CD14-positive monocyte (primary cell): ENCODE measurements around the gene KIT. TPM values are rescaled to one million over a fixed set of nuclear protein-coding genes. Genes with fewer than 3 reads are reported as not detected.
A peak's percentile ranks its signal among the peaks of the same experiment; 100 is the strongest.

Experiments
- DNase-seq, 3 donors: peaks; one replicate each; pipeline ENCODE4 v3.0.0-alpha.2; 2011 to 2022
- H2AFZ ChIP-seq: 2 replicates; pipeline ENCODE4 v1.6.0; 2012; ENCODE audit warnings: mild to moderate bottlenecking, low read depth, low read length, inconsistent platforms; ENCODE audit not compliant: insufficient read depth, poor library complexity, severe bottlenecking
- H3K27ac ChIP-seq, 2 donors: 1 replicate in 1 of 2; 2 replicates in 1 of 2; pipeline ENCODE4 v1.5.1; 2012 to 2013; ENCODE audit warnings: low read length in 2 of 2, control low read depth in 1 of 2, inconsistent platforms in 1 of 2, low read depth in 1 of 2, mild to moderate bottlenecking in 1 of 2
- H3K27me3 ChIP-seq, 2 donors: one replicate each; pipeline versions ENCODE4 v1.6.0 to v1.6.1; 2011 to 2013; ENCODE audit warnings: low read length in 2 of 2; ENCODE audit not compliant: control insufficient read depth in 2 of 2, insufficient read depth in 2 of 2
- H3K36me3 ChIP-seq, 2 donors: replicated peaks in 1 of 2; 1 replicate in 1 of 2; 2 replicates in 1 of 2; pipeline versions ENCODE4 v1.5.1 to v1.6.1; 2012 to 2013; ENCODE audit warnings: low read length in 2 of 2, control low read depth in 1 of 2, inconsistent platforms in 1 of 2, mild to moderate bottlenecking in 1 of 2; ENCODE audit not compliant: insufficient read depth in 2 of 2, control insufficient read depth in 1 of 2
- H3K4me1 ChIP-seq, 2 donors: 1 replicate in 1 of 2; 2 replicates in 1 of 2; pipeline versions ENCODE4 v1.5.1 to v1.6.1; 2012 to 2013; ENCODE audit warnings: low read length in 2 of 2, control low read depth in 1 of 2, inconsistent platforms in 1 of 2, mild to moderate bottlenecking in 1 of 2, moderate library complexity in 1 of 2; ENCODE audit not compliant: insufficient read depth in 2 of 2, control insufficient read depth in 1 of 2
- H3K4me2 ChIP-seq: replicated peaks from 2 replicates; pipeline ENCODE3; 2012; ENCODE audit warnings: low read length, moderate library complexity, mild to moderate bottlenecking; ENCODE audit not compliant: poor library complexity, severe bottlenecking; ENCODE audit errors: extremely low read depth
- H3K4me3 ChIP-seq, 3 experiments: fragments of 200-600 bp in 1 of 3; sonication (generic) in 1 of 3; replicated peaks in 1 of 3; 1 replicate in 2 of 3; 2 replicates in 1 of 3; pipeline ENCODE4 v1.5.1; 2011 to 2013; ENCODE audit warnings: low read length in 3 of 3, mild to moderate bottlenecking in 3 of 3, control low read depth in 2 of 3, low read depth in 2 of 3, inconsistent platforms in 1 of 3, moderate library complexity in 1 of 3
- H3K79me2 ChIP-seq: 2 replicates; pipeline ENCODE4 v1.6.0; 2012; ENCODE audit warnings: mild to moderate bottlenecking, control low read depth, inconsistent platforms, low read length, moderate library complexity; ENCODE audit not compliant: insufficient read depth
- H3K9ac ChIP-seq: 2 replicates; pipeline ENCODE4 v1.6.0; 2017; ENCODE audit warnings: low read length, mild to moderate bottlenecking; ENCODE audit not compliant: insufficient read depth, poor library complexity, severe bottlenecking
- H3K9me3 ChIP-seq, 2 donors: replicated peaks in 1 of 2; 1 replicate in 1 of 2; 2 replicates in 1 of 2; pipeline versions ENCODE4 v1.5.1 to v1.6.1; 2012 to 2013; ENCODE audit warnings: low read length in 2 of 2, control low read depth in 1 of 2; ENCODE audit not compliant: control insufficient read depth in 1 of 2, insufficient read depth in 1 of 2
- H4K20me1 ChIP-seq: 2 replicates; pipeline ENCODE4 v1.6.0; 2012; ENCODE audit warnings: mild to moderate bottlenecking, low read length, control low read depth, moderate library complexity; ENCODE audit not compliant: insufficient read depth
- H3K27ac Mint-ChIP-seq, 7 donors: one replicate each; pipeline ENCODE4 v1.8.0; 2020; ENCODE audit warnings: mild to moderate bottlenecking in 7 of 7, mixed read lengths in 7 of 7, moderate library complexity in 6 of 7, inconsistent platforms in 2 of 7
- H3K27me3 Mint-ChIP-seq, 3 donors: one replicate each; pipeline ENCODE4 v1.8.0; 2021 to 2022; ENCODE audit warnings: low read depth in 3 of 3, mild to moderate bottlenecking in 3 of 3, mixed read lengths in 3 of 3, moderate library complexity in 3 of 3, inconsistent platforms in 1 of 3
- H3K36me3 Mint-ChIP-seq, 2 donors: one replicate each; pipeline ENCODE4 v1.8.0; 2020; ENCODE audit warnings: mixed read lengths in 2 of 2, inconsistent platforms in 1 of 2, mild to moderate bottlenecking in 1 of 2
- H3K4me1 Mint-ChIP-seq: one replicate; pipeline ENCODE4 v1.8.0; 2020; ENCODE audit warnings: mild to moderate bottlenecking, mixed read lengths
- H3K4me3 Mint-ChIP-seq, 2 donors: one replicate each; pipeline ENCODE4 v1.8.0; 2020; ENCODE audit warnings: mild to moderate bottlenecking in 2 of 2, mixed read lengths in 2 of 2, moderate library complexity in 1 of 2
- H3K9me3 Mint-ChIP-seq, 7 donors: one replicate each; pipeline ENCODE4 v1.8.0; 2020 to 2022; ENCODE audit warnings: mixed read lengths in 7 of 7, mild to moderate bottlenecking in 6 of 7, moderate library complexity in 6 of 7, inconsistent platforms in 2 of 7
- CTCF ChIP-seq: fragments of 200-600 bp; IDR thresholded peaks from one replicate; pipeline ENCODE4 v1.8.0; 2022; ENCODE audit warnings: antibody characterized with exemption, mild to moderate bottlenecking
- whole genome bisulfite sequencing: methylation state at CpG from one replicate; pipeline ENCODE4 v1.1.5; 2013; ENCODE audit warnings: missing lambda C conversion rate; ENCODE audit not compliant: insufficient coverage; 5-methylcytosine and 5-hydroxymethylcytosine counted together
- intact Hi-C, 2 donors: fragments of 100-400 bp; cut with micrococcal nuclease; formaldehyde crosslinking; loops; one replicate each; pipeline versions ENCODE4 v1.15.0 to v1.15.1; 2023
- polyA plus RNA-seq, 3 donors: library from polyadenylated mRNA; depleted of rRNA in 1 of 3; unstranded in 2 of 3; stranded (reverse) in 1 of 3; fragments of 300-500 nt in 2 of 3; fragments of >200 nt in 1 of 3; fragmentation: Illumina TruSeq in 2 of 3; gene quantifications; 1 replicate in 2 of 3; 2 replicates in 1 of 3; pipeline ENCODE4 v1.2.3, GENCODE V29; 2012 to 2021

KIT gene
- polyA plus RNA-seq, 3 donors = not detected

- peak overlapping the region; percentile 77 for H2AFZ ChIP-seq
- Mint-ChIP-seq H3K27ac (no peak overlapping the region), H3K4me3 (peak overlapping the region; percentile 85 to 94)
These were observed 1.6 kb downstream of the KIT start for GRCh38 chr4:54659313-54659712.

GRCh38 chr4:54659749-54660535, 2.2 kb downstream of the KIT start:
- no peak for TF ChIP-seq CTCF
- peaks cover 25 to 41% of the 10 kb centered on the region in 2 donors for H3K27me3 ChIP-seq
- Mint-ChIP-seq H3K27ac (peak overlapping the region in 1 of 7 donors; percentile 14), H3K36me3 (peaks cover 3 to 4% of the 10 kb centered on the region in 2 donors), H3K4me1 (peaks cover 57% of the 10 kb centered on the region), H3K27me3 (peaks cover 43 to 47% (median 46%) of the 10 kb centered on the region in 3 donors), H3K9me3 (peaks cover 0 to 8% (median 2%) of the 10 kb centered on the region in 7 donors), H3K4me3 (peak overlapping the region; percentile 85 to 94)
- intact Hi-C loops = no loop called here
- peak overlapping the region; percentile 93 for H3K4me2 ChIP-seq
- WGBS = 7% methylated on average over 5 of the region's 9 CpGs
- H4K20me1 ChIP-seq = no peaks in the 10 kb centered on the region
- peaks cover 38 to 53% of the 10 kb centered on the region in 2 donors for H3K4me1 ChIP-seq
- peak overlapping the region; percentile 57 for H3K9ac ChIP-seq
- H3K79me2 ChIP-seq = peaks cover 8% of the 10 kb centered on the region
- no peaks in the 10 kb centered on the region for H3K36me3 ChIP-seq
- no peak overlapping the region for H3K27ac ChIP-seq
- DNase-seq = no peak
- H2AFZ ChIP-seq = peak overlapping the region; percentile 77
- H3K9me3 ChIP-seq = peaks cover 0 to 3% of the 10 kb centered on the region in 2 donors
- H3K4me3 ChIP-seq = peak overlapping the region in 2 of 3 experiments; percentile 40 to 79

More at GRCh38 chr4:54659313-54659712, 1.6 kb downstream of the KIT start:
- Mint-ChIP-seq H3K4me1 (peaks cover 57% of the 10 kb centered on the region), H3K36me3 (peaks cover 3 to 4% of the 10 kb centered on the region in 2 donors), H3K27me3 (peaks cover 43 to 47% (median 46%) of the 10 kb centered on the region in 3 donors), H3K9me3 (peaks cover 0 to 8% (median 2%) of the 10 kb centered on the region in 7 donors)
- no peak for TF ChIP-seq CTCF
- Histone ChIP-seq H3K27ac (no peak overlapping the region), H3K4me1 (peaks cover 38 to 53% of the 10 kb centered on the region in 2 donors), H3K36me3 (no peaks in the 10 kb centered on the region), H3K27me3 (peaks cover 25 to 41% of the 10 kb centered on the region in 2 donors), H3K4me2 (peak overlapping the region; percentile 93), H3K9me3 (peaks cover 0 to 3% of the 10 kb centered on the region in 2 donors), H4K20me1 (no peaks in the 10 kb centered on the region), H3K79me2 (peaks cover 6% of the 10 kb centered on the region), H3K9ac (peak overlapping the region; percentile 57), H3K4me3 (peak overlapping the region; percentile 36 to 79 (median 40))
- peak in 1 of 3 donors; percentile 28 for DNase-seq
- WGBS = 0% methylated on average over 8 of the region's 14 CpGs
- intact Hi-C loops = no loop called here
